Parathyroid adenoma (tissue), 2 donors: ENCODE measurements around the gene SH2D3A.

ENCODE experiments used
- H2AFZ ChIP-seq: fragments of 300-600 bp; sonication (generic); one replicate; pipeline ENCODE4 v1.7.0; 2017; ENCODE audit warnings: antibody characterized with exemption, mild to moderate bottlenecking
- H3K27ac ChIP-seq: fragments of 300-600 bp; sonication (generic); one replicate; pipeline ENCODE4 v1.7.0; 2017
- H3K27me3 ChIP-seq: fragments of 300-600 bp; sonication (generic); one replicate; pipeline ENCODE4 v1.7.0; 2017; ENCODE audit warnings: low read length; ENCODE audit not compliant: control insufficient read depth, insufficient read depth
- H3K36me3 ChIP-seq: fragments of 300-600 bp; sonication (generic); one replicate; pipeline ENCODE4 v1.7.0; 2017; ENCODE audit warnings: low read length; ENCODE audit not compliant: control insufficient read depth, insufficient read depth
- H3K4me1 ChIP-seq: fragments of 300-600 bp; sonication (generic); one replicate; pipeline ENCODE4 v1.7.0; 2017; ENCODE audit warnings: control low read depth
- H3K4me2 ChIP-seq: fragments of 300-600 bp; sonication (generic); one replicate; pipeline ENCODE4 v1.7.0; 2017; ENCODE audit warnings: low read length
- H3K4me3 ChIP-seq: fragments of 300-600 bp; sonication (generic); one replicate; pipeline ENCODE4 v1.7.0; 2017; ENCODE audit warnings: low read depth, low read length
- H3K79me2 ChIP-seq: fragments of 300-600 bp; sonication (generic); one replicate; pipeline ENCODE4 v1.7.0; 2017; ENCODE audit warnings: control low read depth
- H3K9ac ChIP-seq: fragments of 300-600 bp; sonication (generic); one replicate; pipeline ENCODE4 v1.7.0; 2017; ENCODE audit warnings: mild to moderate bottlenecking
- H3K9me3 ChIP-seq: fragments of 300-600 bp; sonication (generic); one replicate; pipeline ENCODE4 v1.7.0; 2017; ENCODE audit warnings: low read length; ENCODE audit not compliant: control insufficient read depth
- TF ChIP-seq, protein P1 (sequence below): fragments of 300-600 bp; sonication (generic); IDR thresholded peaks from one replicate; pipeline ENCODE4 v1.7.0; 2017; ENCODE audit warnings: antibody characterized with exemption, mild to moderate bottlenecking
- donor health status: primary hyperparathyroidism.

The SH2D3A gene

DNA sequence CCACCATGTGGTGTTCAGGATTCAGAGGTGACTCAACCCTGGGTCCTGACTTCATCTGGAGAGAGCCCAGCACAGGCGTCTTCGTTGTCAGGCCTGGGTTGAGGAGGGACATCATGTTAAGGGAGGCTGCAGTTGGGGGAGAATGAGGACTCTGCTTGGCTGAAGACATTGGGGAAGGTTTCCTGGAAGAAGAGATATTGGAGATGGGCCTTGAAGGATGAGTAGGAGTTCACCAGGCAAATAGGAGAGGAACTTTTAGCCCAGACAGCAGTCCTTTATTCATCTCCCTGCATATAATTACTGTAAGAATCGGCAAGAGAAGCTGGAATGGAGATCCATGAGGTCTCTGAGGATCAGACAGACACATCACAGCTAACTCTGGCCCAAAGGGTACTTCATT is 44.1 kb upstream of the SH2D3A start:
- Histone ChIP-seq H3K9me3 (no peaks in the 10 kb centered on the region), H3K9ac (no peak overlapping the region), H3K4me1 (peaks cover 8% of the 10 kb centered on the region)

DNA sequence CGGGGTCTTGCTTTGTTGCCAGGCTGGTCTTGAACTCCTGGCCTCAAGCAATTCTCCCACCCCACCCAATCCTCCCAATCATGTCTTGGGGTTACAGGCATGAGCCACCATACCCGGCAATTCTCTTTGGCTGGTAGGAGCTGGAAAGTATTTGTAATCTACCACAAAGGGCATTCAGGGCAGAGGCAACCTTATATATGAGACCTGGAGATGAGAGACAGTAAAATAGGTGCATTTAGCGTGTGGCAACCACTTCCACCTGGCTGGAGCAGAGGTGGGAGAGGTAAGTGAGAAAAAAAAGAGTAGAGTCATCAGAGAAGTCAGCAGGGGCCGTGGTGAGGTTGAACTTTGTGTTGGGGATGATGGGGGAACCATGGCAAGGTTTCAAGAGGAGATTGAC is 42.0 kb upstream of the SH2D3A start:
- H3K27ac ChIP-seq, result no peak overlapping the region
- H3K9me3 ChIP-seq, result no peaks in the 10 kb centered on the region
- TF ChIP-seq, protein P1, sequence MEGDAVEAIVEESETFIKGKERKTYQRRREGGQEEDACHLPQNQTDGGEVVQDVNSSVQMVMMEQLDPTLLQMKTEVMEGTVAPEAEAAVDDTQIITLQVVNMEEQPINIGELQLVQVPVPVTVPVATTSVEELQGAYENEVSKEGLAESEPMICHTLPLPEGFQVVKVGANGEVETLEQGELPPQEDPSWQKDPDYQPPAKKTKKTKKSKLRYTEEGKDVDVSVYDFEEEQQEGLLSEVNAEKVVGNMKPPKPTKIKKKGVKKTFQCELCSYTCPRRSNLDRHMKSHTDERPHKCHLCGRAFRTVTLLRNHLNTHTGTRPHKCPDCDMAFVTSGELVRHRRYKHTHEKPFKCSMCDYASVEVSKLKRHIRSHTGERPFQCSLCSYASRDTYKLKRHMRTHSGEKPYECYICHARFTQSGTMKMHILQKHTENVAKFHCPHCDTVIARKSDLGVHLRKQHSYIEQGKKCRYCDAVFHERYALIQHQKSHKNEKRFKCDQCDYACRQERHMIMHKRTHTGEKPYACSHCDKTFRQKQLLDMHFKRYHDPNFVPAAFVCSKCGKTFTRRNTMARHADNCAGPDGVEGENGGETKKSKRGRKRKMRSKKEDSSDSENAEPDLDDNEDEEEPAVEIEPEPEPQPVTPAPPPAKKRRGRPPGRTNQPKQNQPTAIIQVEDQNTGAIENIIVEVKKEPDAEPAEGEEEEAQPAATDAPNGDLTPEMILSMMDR, result no peak
- no peaks in the 10 kb centered on the region for H3K27me3 ChIP-seq
- H3K79me2 ChIP-seq, result no peaks in the 10 kb centered on the region
- no peak overlapping the region for H3K4me3 ChIP-seq
- no peak overlapping the region for H3K9ac ChIP-seq
- H3K36me3 ChIP-seq, result no peaks in the 10 kb centered on the region
- no peak overlapping the region for H2AFZ ChIP-seq
- peaks cover 8% of the 10 kb centered on the region for H3K4me1 ChIP-seq
- H3K4me2 ChIP-seq, result no peak overlapping the region

More for the DNA sequence above, 44.1 kb upstream of the SH2D3A start:
- H3K4me2 ChIP-seq, result no peak overlapping the region
- H3K27ac ChIP-seq, result no peak overlapping the region
- TF ChIP-seq, protein P1, result no peak
- no peaks in the 10 kb centered on the region for H3K36me3 ChIP-seq
- no peaks in the 10 kb centered on the region for H3K27me3 ChIP-seq
- no peaks in the 10 kb centered on the region for H3K79me2 ChIP-seq
- no peak overlapping the region for H2AFZ ChIP-seq
- no peak overlapping the region for H3K4me3 ChIP-seq

DNA sequence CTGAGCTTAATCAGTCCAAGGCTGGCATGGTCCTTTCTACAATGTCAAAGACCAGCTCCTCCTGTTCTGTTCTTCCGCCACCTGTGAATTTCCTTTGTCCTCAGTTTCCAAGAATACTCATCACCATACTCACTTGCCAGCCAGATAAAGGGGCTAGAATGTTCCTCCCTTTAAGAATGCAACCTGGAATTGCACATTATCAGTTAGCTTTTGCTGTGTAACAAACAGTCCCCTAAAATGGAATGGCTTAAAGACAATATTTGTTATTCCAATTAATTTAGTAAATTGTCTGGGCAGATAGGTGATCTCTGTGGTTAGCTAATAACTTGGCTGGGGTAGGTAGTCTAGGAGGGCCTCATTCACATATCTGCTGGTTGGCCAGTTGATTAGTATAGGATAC is 41.3 kb upstream of the SH2D3A start:
- TF ChIP-seq, protein P1, result no peak
- Histone ChIP-seq H3K79me2 (no peaks in the 10 kb centered on the region), H3K4me3 (no peak overlapping the region), H3K27ac (no peak overlapping the region), H3K4me1 (peaks cover 5% of the 10 kb centered on the region), H3K36me3 (no peaks in the 10 kb centered on the region), H2AFZ (no peak overlapping the region), H3K9me3 (no peaks in the 10 kb centered on the region), H3K4me2 (no peak overlapping the region), H3K9ac (no peak overlapping the region), H3K27me3 (no peaks in the 10 kb centered on the region)

DNA sequence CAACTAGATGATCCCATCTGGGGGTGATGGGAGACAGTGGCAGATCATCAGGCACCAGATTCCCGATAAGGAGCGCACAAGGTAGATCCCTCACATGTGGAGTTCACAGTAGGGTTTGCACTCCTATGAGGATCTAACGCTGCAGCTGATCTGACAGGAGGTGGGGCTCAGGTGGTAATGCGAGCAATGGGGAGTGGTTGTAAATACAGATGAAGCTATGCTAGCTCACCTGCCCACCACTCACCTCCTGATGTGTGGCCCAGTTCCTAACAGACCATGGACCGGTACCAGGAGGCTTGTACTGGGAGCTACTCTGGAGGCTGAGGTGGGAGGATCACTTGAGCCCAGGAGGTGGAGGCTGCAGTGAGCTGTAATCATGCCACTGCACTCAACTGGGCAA is 40.1 kb upstream of the SH2D3A start:
- Histone ChIP-seq H3K9ac (no peak overlapping the region), H3K27ac (no peak overlapping the region), H3K4me2 (no peak overlapping the region), H3K4me1 (no peaks in the 10 kb centered on the region), H3K36me3 (no peaks in the 10 kb centered on the region), H3K27me3 (no peaks in the 10 kb centered on the region), H2AFZ (no peak overlapping the region), H3K79me2 (no peaks in the 10 kb centered on the region), H3K4me3 (no peak overlapping the region), H3K9me3 (no peaks in the 10 kb centered on the region)
- TF ChIP-seq, protein P1, result no peak

DNA sequence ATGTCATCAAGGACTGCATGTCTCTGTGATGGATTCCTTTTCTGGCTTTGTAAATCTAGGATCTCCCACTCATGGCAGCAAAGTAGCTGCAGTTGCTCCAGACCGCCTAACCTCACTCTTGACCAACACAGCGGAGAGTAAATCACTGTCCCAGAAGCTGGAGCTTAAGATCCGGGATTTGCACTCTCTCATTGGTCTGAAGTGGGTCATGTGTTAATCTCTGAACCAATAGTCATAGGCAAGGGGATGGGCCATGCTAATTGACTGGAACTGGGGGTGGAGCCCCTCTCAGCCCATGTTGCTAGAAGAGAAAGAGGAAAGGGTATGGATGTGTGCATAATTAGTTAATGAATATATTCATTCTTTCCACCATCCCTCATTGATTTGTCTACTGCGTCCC is 39.3 kb upstream of the SH2D3A start:
- Histone ChIP-seq H3K27ac (no peak overlapping the region), H3K9ac (no peak overlapping the region), H3K4me3 (no peak overlapping the region), H3K4me1 (no peaks in the 10 kb centered on the region), H2AFZ (no peak overlapping the region), H3K36me3 (no peaks in the 10 kb centered on the region), H3K4me2 (no peak overlapping the region), H3K27me3 (no peaks in the 10 kb centered on the region), H3K9me3 (no peaks in the 10 kb centered on the region), H3K79me2 (no peaks in the 10 kb centered on the region)
- TF ChIP-seq, protein P1, result no peak
